Mammary epithelial cell (primary cell): ENCODE results near the gene UBE2J2.

Experiments
- EZH2 ChIP-seq: IDR thresholded peaks from 2 replicates; pipeline ENCODE4 v1.6.1; 2012; ENCODE audit warnings: low read length, inconsistent platforms, borderline replicate concordance
- TF ChIP-seq, protein P1 (sequence below), 2 donors: IDR thresholded peaks in 1 of 2; conservative IDR thresholded peaks in 1 of 2; 2 replicates each; pipeline ENCODE4 v1.5.1; 2011 to 2012; ENCODE audit warnings: inconsistent platforms in 2 of 2, low read length in 2 of 2, mild to moderate bottlenecking in 2 of 2, control low read depth in 1 of 2, low read depth in 1 of 2; ENCODE audit not compliant: insufficient read depth in 1 of 2; ENCODE audit errors: extremely low read depth in 1 of 2

DNA sequence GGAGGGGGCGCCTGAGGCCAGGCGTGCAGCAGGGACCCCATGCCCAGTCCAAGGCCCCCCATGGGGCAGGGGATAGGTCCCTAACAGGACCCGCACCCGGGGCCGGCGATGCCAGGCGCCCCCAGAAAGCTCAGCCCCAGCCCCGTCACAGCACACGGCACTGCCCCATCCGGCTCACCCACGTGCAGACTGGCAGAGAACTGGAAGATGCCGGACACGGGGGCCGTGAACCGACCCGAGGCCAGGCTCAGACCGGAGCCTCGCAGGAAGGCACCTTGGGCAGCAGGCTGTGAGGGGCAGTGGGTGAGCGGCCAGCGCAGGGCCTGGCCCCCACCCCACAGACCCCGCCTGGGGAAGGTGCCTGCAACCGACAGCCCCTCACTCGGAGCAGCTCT lies 30.4 kb downstream of the UBE2J2 start:
- TF ChIP-seq EZH2: no peak
- TF ChIP-seq, protein P1, sequence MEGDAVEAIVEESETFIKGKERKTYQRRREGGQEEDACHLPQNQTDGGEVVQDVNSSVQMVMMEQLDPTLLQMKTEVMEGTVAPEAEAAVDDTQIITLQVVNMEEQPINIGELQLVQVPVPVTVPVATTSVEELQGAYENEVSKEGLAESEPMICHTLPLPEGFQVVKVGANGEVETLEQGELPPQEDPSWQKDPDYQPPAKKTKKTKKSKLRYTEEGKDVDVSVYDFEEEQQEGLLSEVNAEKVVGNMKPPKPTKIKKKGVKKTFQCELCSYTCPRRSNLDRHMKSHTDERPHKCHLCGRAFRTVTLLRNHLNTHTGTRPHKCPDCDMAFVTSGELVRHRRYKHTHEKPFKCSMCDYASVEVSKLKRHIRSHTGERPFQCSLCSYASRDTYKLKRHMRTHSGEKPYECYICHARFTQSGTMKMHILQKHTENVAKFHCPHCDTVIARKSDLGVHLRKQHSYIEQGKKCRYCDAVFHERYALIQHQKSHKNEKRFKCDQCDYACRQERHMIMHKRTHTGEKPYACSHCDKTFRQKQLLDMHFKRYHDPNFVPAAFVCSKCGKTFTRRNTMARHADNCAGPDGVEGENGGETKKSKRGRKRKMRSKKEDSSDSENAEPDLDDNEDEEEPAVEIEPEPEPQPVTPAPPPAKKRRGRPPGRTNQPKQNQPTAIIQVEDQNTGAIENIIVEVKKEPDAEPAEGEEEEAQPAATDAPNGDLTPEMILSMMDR (conservative IDR thresholded peaks at IDR 0.05 in 1 of 2, IDR thresholded peaks at IDR 0.05 in 1 of 2; ENCODE audit: extremely low read depth in 1 of 2, insufficient read depth in 1 of 2, low read depth in 1 of 2, low read length in 2 of 2): no peak
